ENCODE measurements around the gene ROBO1. TPM values are rescaled to one million over a fixed set of nuclear protein-coding genes. Genes with fewer than 3 reads are reported as not detected.

ROBO1 gene
- total RNA-seq, 1 donor from 2014 or later = 169 TPM

DNA sequence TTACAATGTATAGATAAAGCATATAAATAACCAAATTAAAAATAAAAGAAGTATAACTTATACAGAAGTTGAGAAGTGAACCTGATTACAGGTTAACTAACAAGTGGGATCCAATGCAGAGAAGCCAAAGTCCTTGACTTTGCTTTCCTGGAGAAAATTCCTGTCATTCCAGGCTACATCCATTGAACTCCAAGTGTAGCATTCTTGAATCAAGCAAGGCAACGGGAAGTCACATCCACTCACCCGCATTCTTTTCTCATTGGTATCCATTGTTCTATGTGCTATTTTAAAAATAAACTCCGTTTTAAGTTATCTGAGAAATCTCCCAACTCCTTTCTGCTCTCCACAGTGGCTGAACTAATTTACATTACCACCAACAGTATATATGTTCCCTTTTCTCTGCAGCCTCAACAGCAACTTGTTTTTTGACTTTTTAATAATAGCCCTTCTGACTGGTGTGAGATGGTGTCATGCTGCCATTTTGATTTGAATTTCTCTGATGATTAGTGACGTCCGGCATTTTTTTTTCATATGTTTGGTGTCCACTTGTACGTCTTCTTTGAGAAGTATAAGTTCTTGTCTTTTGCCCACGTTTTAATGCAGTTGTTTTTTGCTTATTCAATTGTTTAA lies 534.3 kb downstream of the ROBO1 start:
- TF ChIP-seq EZH2phosphoT487 (IDR thresholded peaks at IDR 0.05) (no peak), EZH2 (IDR thresholded peaks at IDR 0.05) (no peak)
- TF ChIP-seq, protein P1, sequence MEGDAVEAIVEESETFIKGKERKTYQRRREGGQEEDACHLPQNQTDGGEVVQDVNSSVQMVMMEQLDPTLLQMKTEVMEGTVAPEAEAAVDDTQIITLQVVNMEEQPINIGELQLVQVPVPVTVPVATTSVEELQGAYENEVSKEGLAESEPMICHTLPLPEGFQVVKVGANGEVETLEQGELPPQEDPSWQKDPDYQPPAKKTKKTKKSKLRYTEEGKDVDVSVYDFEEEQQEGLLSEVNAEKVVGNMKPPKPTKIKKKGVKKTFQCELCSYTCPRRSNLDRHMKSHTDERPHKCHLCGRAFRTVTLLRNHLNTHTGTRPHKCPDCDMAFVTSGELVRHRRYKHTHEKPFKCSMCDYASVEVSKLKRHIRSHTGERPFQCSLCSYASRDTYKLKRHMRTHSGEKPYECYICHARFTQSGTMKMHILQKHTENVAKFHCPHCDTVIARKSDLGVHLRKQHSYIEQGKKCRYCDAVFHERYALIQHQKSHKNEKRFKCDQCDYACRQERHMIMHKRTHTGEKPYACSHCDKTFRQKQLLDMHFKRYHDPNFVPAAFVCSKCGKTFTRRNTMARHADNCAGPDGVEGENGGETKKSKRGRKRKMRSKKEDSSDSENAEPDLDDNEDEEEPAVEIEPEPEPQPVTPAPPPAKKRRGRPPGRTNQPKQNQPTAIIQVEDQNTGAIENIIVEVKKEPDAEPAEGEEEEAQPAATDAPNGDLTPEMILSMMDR (IDR thresholded peaks at IDR 0.05) = no peak
- H3K4me3 Mint-ChIP-seq = no peak overlapping the region
- Histone ChIP-seq H3K4me3 (no peak overlapping the region), H3K4me1 (no peaks in the 10 kb centered on the region), H4K20me1 (ENCODE audit: low read depth) (no peaks in the 10 kb centered on the region), H3F3A (ENCODE audit: low read depth) (no peaks in the 10 kb centered on the region), H3K27me3 (no peaks in the 10 kb centered on the region), H2AFZ (replicated peaks) (no peak overlapping the region), H3K9ac (no peak overlapping the region), H3K36me3 (no peaks in the 10 kb centered on the region), H3K27ac (no peak overlapping the region), H3K9me3 (ENCODE audit: low read depth) (no peaks in the 10 kb centered on the region), H3K79me2 (ENCODE audit: low read depth) (no peaks in the 10 kb centered on the region), H3K4me2 (no peak overlapping the region)
- no peak for DNase-seq (ENCODE audit: low spot score)
- H3K9me3 Mint-ChIP-seq = peaks cover 8% of the 10 kb centered on the region
- H3K27ac Mint-ChIP-seq = no peak overlapping the region
- no peaks in the 10 kb centered on the region for H3K27me3 Mint-ChIP-seq (ENCODE audit: insufficient read depth, low read depth)
- H3K36me3 Mint-ChIP-seq = no peaks in the 10 kb centered on the region
- H3K4me1 Mint-ChIP-seq = no peaks in the 10 kb centered on the region

DNA sequence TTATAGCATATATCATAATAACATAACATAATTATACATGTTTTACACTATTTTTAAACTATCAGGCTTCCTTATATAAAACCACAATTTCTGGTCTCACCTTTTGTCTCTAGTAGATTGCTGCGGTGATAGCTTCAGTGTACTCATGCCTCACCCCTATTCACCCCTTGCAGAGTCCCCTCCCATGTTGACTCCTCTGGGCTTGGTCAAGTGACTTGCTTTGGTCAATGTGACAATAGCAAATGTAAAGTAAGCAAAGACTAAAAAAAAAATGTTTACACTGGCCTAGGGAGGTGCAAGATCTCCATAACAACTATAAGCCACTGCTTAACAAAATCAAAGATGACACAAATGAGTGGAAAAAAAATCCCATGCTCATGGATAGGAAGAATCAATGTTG lies 537.5 kb downstream of the ROBO1 start:
- no peaks in the 10 kb centered on the region for H3K36me3 ChIP-seq
- H4K20me1 ChIP-seq (ENCODE audit: low read depth) = no peaks in the 10 kb centered on the region
- Mint-ChIP-seq H3K9me3 (peaks cover 8% of the 10 kb centered on the region), H3K4me1 (no peaks in the 10 kb centered on the region), H3K36me3 (no peaks in the 10 kb centered on the region), H3K27ac (no peak overlapping the region), H3K4me3 (no peak overlapping the region), H3K27me3 (ENCODE audit: insufficient read depth, low read depth) (peaks cover 8% of the 10 kb centered on the region)
- H3K4me3 ChIP-seq = no peak overlapping the region
- H3K9me3 ChIP-seq (ENCODE audit: low read depth) = no peaks in the 10 kb centered on the region
- H3F3A ChIP-seq (ENCODE audit: low read depth) = no peaks in the 10 kb centered on the region
- no peak overlapping the region for H2AFZ ChIP-seq (replicated peaks)
- no peak for DNase-seq (ENCODE audit: low spot score)
- H3K27ac ChIP-seq = no peak overlapping the region
- H3K79me2 ChIP-seq (ENCODE audit: low read depth) = no peaks in the 10 kb centered on the region
- no peaks in the 10 kb centered on the region for H3K4me1 ChIP-seq
- H3K4me2 ChIP-seq = no peak overlapping the region
- TF ChIP-seq EZH2phosphoT487 (IDR thresholded peaks at IDR 0.05) = no peak
- no peak for TF ChIP-seq EZH2 (IDR thresholded peaks at IDR 0.05)
- TF ChIP-seq, protein P1 (IDR thresholded peaks at IDR 0.05) = no peak
- no peaks in the 10 kb centered on the region for H3K27me3 ChIP-seq
- H3K9ac ChIP-seq = no peak overlapping the region

- DNase-seq (ENCODE audit: low spot score) = no peak
- Mint-ChIP-seq H3K9me3 (no peaks in the 10 kb centered on the region), H3K4me3 (no peak overlapping the region), H3K27ac (no peak overlapping the region), H3K36me3 (no peaks in the 10 kb centered on the region), H3K4me1 (peaks cover 2% of the 10 kb centered on the region), H3K27me3 (ENCODE audit: insufficient read depth, low read depth) (no peaks in the 10 kb centered on the region)
- H3K4me3 ChIP-seq = no peak overlapping the region
- H3F3A ChIP-seq (ENCODE audit: low read depth) = no peaks in the 10 kb centered on the region
- no peaks in the 10 kb centered on the region for H3K36me3 ChIP-seq
- no peaks in the 10 kb centered on the region for H3K4me1 ChIP-seq
- no peaks in the 10 kb centered on the region for H3K79me2 ChIP-seq (ENCODE audit: low read depth)
- no peak overlapping the region for H3K9ac ChIP-seq
- no peak overlapping the region for H3K27ac ChIP-seq
- no peaks in the 10 kb centered on the region for H3K9me3 ChIP-seq (ENCODE audit: low read depth)
- no peaks in the 10 kb centered on the region for H3K27me3 ChIP-seq
- H2AFZ ChIP-seq (replicated peaks) = no peak overlapping the region
- no peaks in the 10 kb centered on the region for H4K20me1 ChIP-seq (ENCODE audit: low read depth)
- TF ChIP-seq, protein P1 (IDR thresholded peaks at IDR 0.05) = no peak
- TF ChIP-seq EZH2phosphoT487 (IDR thresholded peaks at IDR 0.05) = no peak
- no peak for TF ChIP-seq EZH2 (IDR thresholded peaks at IDR 0.05)
- no peak overlapping the region for H3K4me2 ChIP-seq
Observed at GRCh38 chr3:79217096-79217495, 550.7 kb downstream of the ROBO1 start.
